Erythroblast (primary cell): ENCODE measurements around the gene GTF2F2.

Experiments
- GATA1 ChIP-seq: IDR thresholded peaks from 2 replicates; pipeline ENCODE4 v1.6.1; 2011; ENCODE audit warnings: low read depth, mild to moderate bottlenecking, control low read depth, low read length, moderate library complexity
- POLR2A ChIP-seq: IDR thresholded peaks from 2 replicates; pipeline ENCODE4 v1.6.1; 2011; ENCODE audit warnings: mild to moderate bottlenecking, low read length

DNA sequence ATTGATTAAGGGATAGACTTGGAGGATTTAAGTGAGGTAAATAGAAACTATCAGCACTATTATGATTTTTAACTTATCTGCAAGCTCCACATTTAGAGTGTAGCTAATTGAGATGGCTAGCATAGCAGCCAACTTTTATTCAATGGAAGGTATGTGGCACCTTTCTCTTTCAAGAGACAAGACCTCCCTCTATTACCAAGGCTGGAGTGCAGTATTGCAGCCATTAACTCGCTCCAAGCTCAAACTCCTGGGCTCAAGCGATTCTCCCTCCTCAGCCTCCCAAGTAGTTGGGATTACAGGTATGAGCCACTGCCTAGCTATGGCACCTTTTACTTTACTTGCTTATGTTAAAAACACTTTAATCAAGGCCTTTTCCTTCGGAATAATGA lies 212.5 kb downstream of the GTF2F2 start:
- peak; percentile 37 for TF ChIP-seq POLR2A
- TF ChIP-seq GATA1: no peak
